ENCODE measurements around the gene RRBP1. TPM values are rescaled to one million over a fixed set of nuclear protein-coding genes. Genes with fewer than 3 reads are reported as not detected.
A peak's percentile ranks its signal among the peaks of the same experiment; 100 is the strongest.

The RRBP1 gene
- total RNA-seq, 2 experiments from 2014 or later, result 26.4 to 27.2 TPM

GRCh38 chr20:17621229-17621968, 60.6 kb downstream of the RRBP1 start:
- Histone ChIP-seq H3K27me3 (ENCODE audit: control insufficient read depth in 1 of 2, insufficient read depth in 2 of 2, low read length in 2 of 2) (no peaks in the 10 kb centered on the region), H3K36me3 (ENCODE audit: insufficient read depth, low read length) (peaks cover 51% of the 10 kb centered on the region), H3K4me3 (ENCODE audit: low read length) (no peak overlapping the region), H3K27ac (ENCODE audit: low read depth in 1 of 2, low read length in 2 of 2) (no peak overlapping the region), H3K9me3 (ENCODE audit: control insufficient read depth in 1 of 2, insufficient read depth in 1 of 2, low read length in 2 of 2) (no peaks in the 10 kb centered on the region), H3K4me1 (ENCODE audit: insufficient read depth, low read length) (peaks cover 6% of the 10 kb centered on the region)
- Mint-ChIP-seq H3K4me1 (ENCODE audit: low read depth) (no peaks in the 10 kb centered on the region), H3K27ac (no peak overlapping the region), H3K27me3 (no peaks in the 10 kb centered on the region), H3K36me3 (ENCODE audit: low read depth) (peaks cover 35% of the 10 kb centered on the region), H3K4me3 (no peak overlapping the region), H3K9me3 (no peaks in the 10 kb centered on the region)
- TF ChIP-seq, protein P1, sequence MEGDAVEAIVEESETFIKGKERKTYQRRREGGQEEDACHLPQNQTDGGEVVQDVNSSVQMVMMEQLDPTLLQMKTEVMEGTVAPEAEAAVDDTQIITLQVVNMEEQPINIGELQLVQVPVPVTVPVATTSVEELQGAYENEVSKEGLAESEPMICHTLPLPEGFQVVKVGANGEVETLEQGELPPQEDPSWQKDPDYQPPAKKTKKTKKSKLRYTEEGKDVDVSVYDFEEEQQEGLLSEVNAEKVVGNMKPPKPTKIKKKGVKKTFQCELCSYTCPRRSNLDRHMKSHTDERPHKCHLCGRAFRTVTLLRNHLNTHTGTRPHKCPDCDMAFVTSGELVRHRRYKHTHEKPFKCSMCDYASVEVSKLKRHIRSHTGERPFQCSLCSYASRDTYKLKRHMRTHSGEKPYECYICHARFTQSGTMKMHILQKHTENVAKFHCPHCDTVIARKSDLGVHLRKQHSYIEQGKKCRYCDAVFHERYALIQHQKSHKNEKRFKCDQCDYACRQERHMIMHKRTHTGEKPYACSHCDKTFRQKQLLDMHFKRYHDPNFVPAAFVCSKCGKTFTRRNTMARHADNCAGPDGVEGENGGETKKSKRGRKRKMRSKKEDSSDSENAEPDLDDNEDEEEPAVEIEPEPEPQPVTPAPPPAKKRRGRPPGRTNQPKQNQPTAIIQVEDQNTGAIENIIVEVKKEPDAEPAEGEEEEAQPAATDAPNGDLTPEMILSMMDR (IDR thresholded peaks at IDR 0.05), result no peak
- ATAC-seq (ENCODE audit: poor library complexity) (no peak), DNase-seq (peak in 2 of 14 experiments; percentile 1 to 24)
- ChIA-PET POLR2A (interaction anchor here (0.6 kb wide), 1 partner anchor 15 kb away, joined by 3 read pairs; no protein-coding TSS in a partner anchor), CTCF (no interaction called here)
- intact Hi-C loops (cut with DNase I, micrococcal nuclease), result no loop called here

DNA sequence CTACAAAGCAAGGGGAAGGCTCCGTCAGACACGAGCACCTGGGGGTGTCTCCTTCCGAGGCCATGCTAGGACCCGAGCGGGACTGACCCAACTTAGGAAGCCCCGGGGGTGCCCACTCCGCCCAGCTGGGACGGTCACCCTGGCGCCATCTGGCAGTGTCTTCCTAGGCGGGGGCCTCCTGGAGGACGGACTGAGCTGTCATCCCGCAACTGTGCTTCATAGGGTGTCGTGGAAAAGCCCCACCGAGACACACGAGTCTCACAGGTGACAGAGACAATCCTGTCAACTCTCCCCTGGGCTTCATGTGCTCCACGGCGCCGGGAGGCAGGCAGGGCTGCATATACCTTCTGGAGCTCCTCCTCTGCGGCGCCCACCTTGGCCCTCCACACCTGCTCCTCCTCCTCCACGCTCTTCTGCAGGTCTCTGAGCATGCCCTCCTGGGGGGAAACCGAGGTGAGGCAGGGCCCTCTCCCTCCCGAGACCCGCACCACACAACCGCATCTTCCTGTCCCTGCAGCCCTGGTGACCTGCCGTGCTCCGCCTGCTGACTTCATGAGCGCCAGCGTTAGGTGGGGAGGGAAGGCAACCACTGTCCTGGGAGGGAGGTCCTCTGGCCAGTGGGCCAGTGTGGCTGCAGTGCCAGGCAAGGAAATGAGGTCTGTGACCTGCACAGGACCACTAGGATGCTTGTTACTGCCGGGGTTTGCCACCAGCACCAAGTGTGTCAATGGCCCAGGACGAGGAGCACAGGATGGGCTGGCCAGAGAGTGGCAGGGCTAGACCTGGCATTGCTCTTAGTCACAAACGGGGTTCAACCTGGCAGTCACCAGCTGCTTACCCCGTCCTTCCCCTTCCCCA, 61.4 kb downstream of the RRBP1 start:
- Mint-ChIP-seq H3K4me3 (no peak overlapping the region), H3K4me1 (ENCODE audit: low read depth) (no peaks in the 10 kb centered on the region), H3K36me3 (ENCODE audit: low read depth) (peaks cover 29% of the 10 kb centered on the region), H3K27ac (no peak overlapping the region), H3K9me3 (no peaks in the 10 kb centered on the region), H3K27me3 (no peaks in the 10 kb centered on the region)
- POLR2A ChIA-PET, result interaction anchor here (0.6 kb wide), 1 partner anchor 14 kb away, joined by 3 read pairs; no protein-coding TSS in a partner anchor
- H3K27ac ChIP-seq (ENCODE audit: low read depth in 1 of 2, low read length in 2 of 2), result no peak overlapping the region
- H3K36me3 ChIP-seq (ENCODE audit: insufficient read depth, low read length), result peaks cover 51% of the 10 kb centered on the region
- ATAC-seq (ENCODE audit: poor library complexity) (no peak), DNase-seq (peak in 3 of 14 experiments; percentile 1 to 27 (median 11))
- H3K9me3 ChIP-seq (ENCODE audit: control insufficient read depth in 1 of 2, insufficient read depth in 1 of 2, low read length in 2 of 2), result no peaks in the 10 kb centered on the region
- intact Hi-C loops (cut with DNase I, micrococcal nuclease), result no loop called here
- no peaks in the 10 kb centered on the region for H3K27me3 ChIP-seq (ENCODE audit: control insufficient read depth in 1 of 2, insufficient read depth in 2 of 2, low read length in 2 of 2)
- CTCF ChIA-PET, result no interaction called here
- TF ChIP-seq, protein P1 (IDR thresholded peaks at IDR 0.05), result no peak
- H3K4me1 ChIP-seq (ENCODE audit: insufficient read depth, low read length), result peaks cover 6% of the 10 kb centered on the region
- H3K4me3 ChIP-seq (ENCODE audit: low read length), result no peak overlapping the region

- H3K36me3 Mint-ChIP-seq (ENCODE audit: low read depth), result peaks cover 28% of the 10 kb centered on the region
- CTCF ChIA-PET, result no interaction called here
- no peak overlapping the region for H3K4me3 ChIP-seq (ENCODE audit: low read length)
- ATAC-seq (ENCODE audit: poor library complexity), result no peak
- peak in 3 of 14 experiments; percentile 1 to 19 (median 15) for DNase-seq
- H3K36me3 ChIP-seq (ENCODE audit: insufficient read depth, low read length), result peaks cover 44% of the 10 kb centered on the region
- H3K9me3 Mint-ChIP-seq, result no peaks in the 10 kb centered on the region
- H3K4me1 ChIP-seq (ENCODE audit: insufficient read depth, low read length), result peaks cover 6% of the 10 kb centered on the region
- POLR2A ChIA-PET, result no interaction called here
- no peaks in the 10 kb centered on the region for H3K9me3 ChIP-seq (ENCODE audit: control insufficient read depth in 1 of 2, insufficient read depth in 1 of 2, low read length in 2 of 2)
- no peaks in the 10 kb centered on the region for H3K4me1 Mint-ChIP-seq (ENCODE audit: low read depth)
- H3K27ac Mint-ChIP-seq, result no peak overlapping the region
- H3K27me3 ChIP-seq (ENCODE audit: control insufficient read depth in 1 of 2, insufficient read depth in 2 of 2, low read length in 2 of 2), result no peaks in the 10 kb centered on the region
- TF ChIP-seq, protein P1 (IDR thresholded peaks at IDR 0.05), result no peak
- no peak overlapping the region for H3K4me3 Mint-ChIP-seq
- intact Hi-C loops (cut with DNase I, micrococcal nuclease), result no loop called here
- H3K27me3 Mint-ChIP-seq, result no peaks in the 10 kb centered on the region
- no peak overlapping the region for H3K27ac ChIP-seq (ENCODE audit: low read depth in 1 of 2, low read length in 2 of 2)
These were observed 62.5 kb downstream of the RRBP1 start for GRCh38 chr20:17619351-17620093.
